ENCODE measurements around the gene CHCHD2. TPM values are rescaled to one million over a fixed set of nuclear protein-coding genes. Genes with fewer than 3 reads are reported as not detected.
"Not testable (repeated sequence)": the region's sequence is repeated elsewhere in the genome, so short reads cannot be mapped to it uniquely, and the experiment has no call there.

The CHCHD2 gene, protein sequence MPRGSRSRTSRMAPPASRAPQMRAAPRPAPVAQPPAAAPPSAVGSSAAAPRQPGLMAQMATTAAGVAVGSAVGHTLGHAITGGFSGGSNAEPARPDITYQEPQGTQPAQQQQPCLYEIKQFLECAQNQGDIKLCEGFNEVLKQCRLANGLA
- 445 and 560 TPM in 2 replicates for total RNA-seq (2012; rRNA removed)

- H3K4me1 ChIP-seq (ENCODE audit: control insufficient read depth, insufficient read depth, low read length), result peaks cover 12% of the 10 kb centered on the region
- no peaks in the 10 kb centered on the region for H3K27me3 ChIP-seq (ENCODE audit: control insufficient read depth, insufficient read depth, low read length)
- H3K36me3 ChIP-seq (ENCODE audit: insufficient read depth, low read length), result peaks cover 22% of the 10 kb centered on the region
- H3K4me3 ChIP-seq (ENCODE audit: low read length), result peak within 1 kb of the TSS; percentile 85
- peak within 1 kb of the TSS; percentile 98 for H3K9ac ChIP-seq (ENCODE audit: low read depth, low read length)
- H3K4me2 ChIP-seq (ENCODE audit: low read length), result peak within 1 kb of the TSS; percentile 90
- no peaks in the 10 kb centered on the region for H3K9me3 ChIP-seq (replicated peaks; ENCODE audit: low read length)
Observed at GRCh38 chr7:56106108-56107073, at the start of gene CHCHD2. Gene CHCHD2 (minus strand): TSS chr7:56106476. CDS start chr7:56106413, 63 bp downstream.

GRCh38 chr7:56131062-56131461 is 24.8 kb upstream of the CHCHD2 start:
- H3K27me3 ChIP-seq (ENCODE audit: control insufficient read depth, insufficient read depth, low read length); H3K4me1 ChIP-seq (ENCODE audit: control insufficient read depth, insufficient read depth, low read length); H3K36me3 ChIP-seq (ENCODE audit: insufficient read depth, low read length); H3K9me3 ChIP-seq (replicated peaks; ENCODE audit: low read length); H3K9ac ChIP-seq (ENCODE audit: low read depth, low read length); H3K4me2 ChIP-seq (ENCODE audit: low read length); H3K4me3 ChIP-seq (ENCODE audit: low read length): not testable (repeated sequence)

GRCh38 chr7:56127241-56127975 is 21.1 kb upstream of the CHCHD2 start:
- no peaks in the 10 kb centered on the region for H3K27me3 ChIP-seq (ENCODE audit: control insufficient read depth, insufficient read depth, low read length)
- H3K4me3 ChIP-seq (ENCODE audit: low read length), result no peak overlapping the region
- H3K9me3 ChIP-seq (replicated peaks; ENCODE audit: low read length), result no peaks in the 10 kb centered on the region
- H3K4me1 ChIP-seq (ENCODE audit: control insufficient read depth, insufficient read depth, low read length), result no peaks in the 10 kb centered on the region
- no peak overlapping the region for H3K4me2 ChIP-seq (ENCODE audit: low read length)
- no peaks in the 10 kb centered on the region for H3K36me3 ChIP-seq (ENCODE audit: insufficient read depth, low read length)
- H3K9ac ChIP-seq (ENCODE audit: low read depth, low read length), result no peak overlapping the region

DNA sequence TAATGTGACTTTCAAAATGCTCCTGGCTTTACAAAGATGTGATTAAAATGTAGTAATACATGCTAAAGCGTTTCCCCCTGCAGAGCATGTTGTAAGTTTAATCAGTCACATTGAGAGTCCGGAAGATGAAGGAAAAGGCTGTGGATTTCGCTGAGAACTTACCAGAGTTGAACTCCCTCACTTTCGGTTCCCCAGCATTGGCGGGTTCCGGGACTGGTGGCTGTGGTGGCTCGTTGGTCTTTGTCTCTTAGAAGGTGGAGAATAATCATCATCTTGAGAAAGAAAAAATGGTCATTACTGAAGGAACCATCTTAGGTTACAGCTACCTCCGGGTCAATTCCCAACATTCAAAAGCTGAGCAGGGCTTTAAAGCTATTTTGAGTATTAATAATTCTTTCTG is 19.6 kb upstream of the CHCHD2 start:
- Histone ChIP-seq H3K4me2 (ENCODE audit: low read length) (no peak overlapping the region), H3K36me3 (ENCODE audit: insufficient read depth, low read length) (no peaks in the 10 kb centered on the region), H3K4me1 (ENCODE audit: control insufficient read depth, insufficient read depth, low read length) (no peaks in the 10 kb centered on the region), H3K9ac (ENCODE audit: low read depth, low read length) (no peak overlapping the region), H3K27me3 (ENCODE audit: control insufficient read depth, insufficient read depth, low read length) (no peaks in the 10 kb centered on the region), H3K9me3 (replicated peaks; ENCODE audit: low read length) (no peaks in the 10 kb centered on the region), H3K4me3 (ENCODE audit: low read length) (no peak overlapping the region)

DNA sequence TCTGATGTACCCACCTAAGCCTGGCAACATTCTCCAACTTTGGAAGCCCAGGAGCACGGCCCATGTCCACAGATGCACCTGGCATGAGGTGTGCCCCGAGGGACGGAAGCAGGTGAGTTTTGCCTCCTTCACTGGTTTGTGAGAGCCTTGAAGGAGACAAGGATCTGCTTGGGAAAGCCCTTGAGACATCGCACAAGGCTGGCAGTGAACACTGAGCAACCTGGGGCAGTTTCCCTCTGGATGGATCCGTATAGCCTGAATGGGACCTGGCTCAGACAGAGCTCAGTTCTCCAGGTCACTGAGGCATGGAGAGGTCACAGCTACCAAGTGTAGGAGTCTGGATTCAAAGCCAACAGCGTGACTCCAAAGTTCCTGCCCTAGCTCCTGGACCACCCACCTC is 18.7 kb upstream of the CHCHD2 start:
- Histone ChIP-seq H3K9ac (ENCODE audit: low read depth, low read length) (no peak overlapping the region), H3K4me3 (ENCODE audit: low read length) (no peak overlapping the region), H3K4me2 (ENCODE audit: low read length) (no peak overlapping the region), H3K9me3 (replicated peaks; ENCODE audit: low read length) (no peaks in the 10 kb centered on the region), H3K27me3 (ENCODE audit: control insufficient read depth, insufficient read depth, low read length) (no peaks in the 10 kb centered on the region), H3K4me1 (ENCODE audit: control insufficient read depth, insufficient read depth, low read length) (no peaks in the 10 kb centered on the region), H3K36me3 (ENCODE audit: insufficient read depth, low read length) (no peaks in the 10 kb centered on the region)

GRCh38 chr7:56121440-56121839 is 15.2 kb upstream of the CHCHD2 start:
- H3K4me1 ChIP-seq (ENCODE audit: control insufficient read depth, insufficient read depth, low read length), result no peaks in the 10 kb centered on the region
- H3K27me3 ChIP-seq (ENCODE audit: control insufficient read depth, insufficient read depth, low read length), result peaks cover 4% of the 10 kb centered on the region
- H3K9me3 ChIP-seq (replicated peaks; ENCODE audit: low read length), result no peaks in the 10 kb centered on the region
- no peak overlapping the region for H3K4me2 ChIP-seq (ENCODE audit: low read length)
- no peak overlapping the region for H3K4me3 ChIP-seq (ENCODE audit: low read length)
- H3K36me3 ChIP-seq (ENCODE audit: insufficient read depth, low read length), result no peaks in the 10 kb centered on the region
- no peak overlapping the region for H3K9ac ChIP-seq (ENCODE audit: low read depth, low read length)

DNA sequence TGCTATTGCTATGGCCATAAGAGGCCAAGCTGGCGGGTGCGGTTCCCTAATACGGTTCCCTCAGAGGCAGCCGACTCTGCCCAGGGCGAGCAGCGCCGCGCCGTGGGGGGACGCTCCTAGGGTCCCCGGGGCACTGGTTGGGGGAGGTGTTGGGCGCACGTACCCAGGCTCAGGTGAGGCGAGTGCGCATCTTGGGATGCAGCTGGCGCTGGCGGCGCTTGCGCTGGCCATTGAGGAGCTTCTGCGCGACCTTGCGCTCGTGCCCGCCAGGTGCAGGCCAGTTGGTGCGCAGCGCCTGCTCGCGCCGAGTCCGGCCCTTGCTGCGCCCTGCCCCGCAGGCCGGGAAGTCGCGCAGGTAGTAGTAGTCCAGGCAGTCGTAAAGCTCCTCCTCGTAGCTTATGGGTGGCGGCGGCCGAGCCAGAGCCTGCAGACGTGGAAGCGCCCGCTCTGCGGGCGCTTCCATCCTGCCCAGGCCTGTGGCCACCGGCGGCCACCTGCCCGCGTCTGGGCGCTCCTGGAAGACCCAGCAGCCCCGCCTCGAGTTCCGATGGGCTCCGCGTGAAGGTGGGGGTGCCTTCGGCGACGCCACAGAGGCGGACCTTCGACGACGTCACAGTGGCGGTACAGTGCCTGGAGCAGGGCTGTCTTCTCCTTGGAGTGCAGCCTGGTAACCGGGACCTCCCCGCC is 9.7 kb upstream of the CHCHD2 start, which contains the start of gene NUPR2:
TSS of gene NUPR2 (minus strand) at position 566 of the 687 bp plus-strand sequence. CDS start at position 463, 103 bp downstream.
- Histone ChIP-seq H3K4me3 (ENCODE audit: low read length) (no peak within 1 kb of the TSS), H3K27me3 (ENCODE audit: control insufficient read depth, insufficient read depth, low read length) (peaks cover 5% of the 10 kb centered on the region), H3K36me3 (ENCODE audit: insufficient read depth, low read length) (no peaks in the 10 kb centered on the region), H3K9me3 (replicated peaks; ENCODE audit: low read length) (no peaks in the 10 kb centered on the region), H3K4me2 (ENCODE audit: low read length) (no peak within 1 kb of the TSS), H3K9ac (ENCODE audit: low read depth, low read length) (no peak within 1 kb of the TSS), H3K4me1 (ENCODE audit: control insufficient read depth, insufficient read depth, low read length) (no peaks in the 10 kb centered on the region)

- not testable (repeated sequence) for H3K9me3 ChIP-seq (replicated peaks; ENCODE audit: low read length); H3K4me2 ChIP-seq (ENCODE audit: low read length); H3K9ac ChIP-seq (ENCODE audit: low read depth, low read length); H3K4me1 ChIP-seq (ENCODE audit: control insufficient read depth, insufficient read depth, low read length); H3K27me3 ChIP-seq (ENCODE audit: control insufficient read depth, insufficient read depth, low read length); H3K4me3 ChIP-seq (ENCODE audit: low read length); H3K36me3 ChIP-seq (ENCODE audit: insufficient read depth, low read length)
Observed at GRCh38 chr7:56112244-56112643, 6.0 kb upstream of the CHCHD2 start.

GRCh38 chr7:56110611-56111010 is 4.3 kb upstream of the CHCHD2 start:
- Histone ChIP-seq H3K27me3 (ENCODE audit: control insufficient read depth, insufficient read depth, low read length) (no peaks in the 10 kb centered on the region), H3K4me2 (ENCODE audit: low read length) (no peak overlapping the region), H3K4me3 (ENCODE audit: low read length) (no peak overlapping the region), H3K4me1 (ENCODE audit: control insufficient read depth, insufficient read depth, low read length) (peaks cover 4% of the 10 kb centered on the region), H3K36me3 (ENCODE audit: insufficient read depth, low read length) (no peaks in the 10 kb centered on the region), H3K9ac (ENCODE audit: low read depth, low read length) (no peak overlapping the region), H3K9me3 (replicated peaks; ENCODE audit: low read length) (no peaks in the 10 kb centered on the region)

- Histone ChIP-seq H3K36me3 (ENCODE audit: insufficient read depth, low read length) (peaks cover 9% of the 10 kb centered on the region), H3K4me3 (ENCODE audit: low read length) (no peak overlapping the region), H3K9me3 (replicated peaks; ENCODE audit: low read length) (no peaks in the 10 kb centered on the region), H3K27me3 (ENCODE audit: control insufficient read depth, insufficient read depth, low read length) (no peaks in the 10 kb centered on the region), H3K4me2 (ENCODE audit: low read length) (no peak overlapping the region), H3K4me1 (ENCODE audit: control insufficient read depth, insufficient read depth, low read length) (peaks cover 12% of the 10 kb centered on the region), H3K9ac (ENCODE audit: low read depth, low read length) (no peak overlapping the region)
Observed at GRCh38 chr7:56107954-56108258, 1.6 kb upstream of the CHCHD2 start.

DNA sequence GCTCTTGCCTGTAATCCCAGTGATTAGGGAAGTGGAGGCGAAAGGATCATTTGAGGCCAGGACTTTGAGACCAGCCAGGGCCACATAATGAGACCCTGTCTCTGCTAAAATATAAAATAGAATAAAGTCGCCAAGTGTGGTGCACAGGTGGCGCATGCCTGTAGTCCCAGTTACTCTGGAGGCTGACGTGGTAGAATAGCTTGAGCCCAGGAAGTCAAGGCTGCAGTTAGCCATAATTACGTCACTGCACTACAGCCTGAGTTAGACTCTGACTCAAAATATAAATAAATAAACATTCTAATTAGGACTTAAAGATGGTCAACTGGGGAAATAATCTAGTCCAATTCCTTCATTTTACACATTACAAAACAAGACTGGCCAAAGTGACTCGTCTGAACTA is 768 bp downstream of the CHCHD2 start:
- peak overlapping the region; percentile 85 for H3K4me3 ChIP-seq (ENCODE audit: low read length)
- no peaks in the 10 kb centered on the region for H3K27me3 ChIP-seq (ENCODE audit: control insufficient read depth, insufficient read depth, low read length)
- peaks cover 31% of the 10 kb centered on the region for H3K36me3 ChIP-seq (ENCODE audit: insufficient read depth, low read length)
- H3K4me2 ChIP-seq (ENCODE audit: low read length), result peak overlapping the region; percentile 90
- peaks cover 12% of the 10 kb centered on the region for H3K4me1 ChIP-seq (ENCODE audit: control insufficient read depth, insufficient read depth, low read length)
- H3K9me3 ChIP-seq (replicated peaks; ENCODE audit: low read length), result no peaks in the 10 kb centered on the region
- H3K9ac ChIP-seq (ENCODE audit: low read depth, low read length), result peak overlapping the region; percentile 98
